ENCODE measurements around the gene C2orf74.

GRCh38 chr2:61151436-61151835 is 10.6 kb upstream of the C2orf74 start:
- TF ChIP-seq CTCF (IDR thresholded peaks at IDR 0.05; ENCODE audit: insufficient read depth, low read length, poor library complexity, severe bottlenecking), result no peak
- TF ChIP-seq EZH2phosphoT487 (conservative IDR thresholded peaks at IDR 0.05; ENCODE audit: low read length), result no peak

Data from SU-DHL-6 (cell line).